Uterus (tissue), 2 donors: ENCODE data around the gene EML1.

ENCODE experiments used
- POLR2A ChIP-seq, 2 donors: fragments of 450-650 bp; IDR thresholded peaks; one replicate each; pipeline ENCODE4 v1.6.1; 2016; ENCODE audit warnings: antibody characterized with exemption in 2 of 2, mild to moderate bottlenecking in 1 of 2, moderate library complexity in 1 of 2
- TF ChIP-seq, protein P1 (sequence below), 4 experiments: fragments of 200-600 bp in 2 of 4; fragments of 450-650 bp in 2 of 4; sonication (generic) in 2 of 4; IDR thresholded peaks; one replicate each; pipeline ENCODE4 v1.5.1; 2016 to 2019; ENCODE audit warnings: antibody characterized with exemption in 4 of 4, mild to moderate bottlenecking in 2 of 4, moderate library complexity in 1 of 4

DNA sequence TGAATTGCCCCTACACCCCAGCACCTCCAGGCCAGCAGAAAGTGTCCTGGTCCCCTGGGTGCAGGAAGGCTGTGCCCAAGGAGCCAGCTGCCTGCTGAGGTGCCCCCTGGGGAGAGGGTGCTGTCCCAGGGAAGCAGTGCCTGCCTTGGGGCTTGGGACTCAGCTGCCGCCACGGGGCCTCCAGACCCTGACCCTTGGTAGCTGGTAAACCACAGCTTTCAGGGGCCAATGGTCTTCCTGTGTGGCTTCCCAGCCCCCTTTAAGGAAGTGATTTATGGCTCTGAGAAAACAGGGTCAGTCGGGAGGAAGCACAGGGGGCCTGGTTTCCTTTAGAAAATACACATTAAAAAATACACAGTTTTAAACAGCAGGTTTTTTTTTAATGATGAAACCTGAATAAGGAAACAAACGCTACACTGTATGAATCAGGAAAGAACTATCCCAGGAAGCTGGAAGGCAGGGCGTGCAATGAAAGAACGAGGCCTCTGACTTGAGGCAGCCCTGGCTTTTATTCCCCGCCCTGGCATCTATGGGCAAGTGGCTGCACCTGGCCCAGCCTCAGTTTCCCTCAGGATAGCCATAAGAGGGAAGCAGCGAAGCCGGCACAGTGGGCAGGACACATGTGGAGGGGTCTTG lies 40.6 kb upstream of the EML1 start:
- TF ChIP-seq, protein P1, sequence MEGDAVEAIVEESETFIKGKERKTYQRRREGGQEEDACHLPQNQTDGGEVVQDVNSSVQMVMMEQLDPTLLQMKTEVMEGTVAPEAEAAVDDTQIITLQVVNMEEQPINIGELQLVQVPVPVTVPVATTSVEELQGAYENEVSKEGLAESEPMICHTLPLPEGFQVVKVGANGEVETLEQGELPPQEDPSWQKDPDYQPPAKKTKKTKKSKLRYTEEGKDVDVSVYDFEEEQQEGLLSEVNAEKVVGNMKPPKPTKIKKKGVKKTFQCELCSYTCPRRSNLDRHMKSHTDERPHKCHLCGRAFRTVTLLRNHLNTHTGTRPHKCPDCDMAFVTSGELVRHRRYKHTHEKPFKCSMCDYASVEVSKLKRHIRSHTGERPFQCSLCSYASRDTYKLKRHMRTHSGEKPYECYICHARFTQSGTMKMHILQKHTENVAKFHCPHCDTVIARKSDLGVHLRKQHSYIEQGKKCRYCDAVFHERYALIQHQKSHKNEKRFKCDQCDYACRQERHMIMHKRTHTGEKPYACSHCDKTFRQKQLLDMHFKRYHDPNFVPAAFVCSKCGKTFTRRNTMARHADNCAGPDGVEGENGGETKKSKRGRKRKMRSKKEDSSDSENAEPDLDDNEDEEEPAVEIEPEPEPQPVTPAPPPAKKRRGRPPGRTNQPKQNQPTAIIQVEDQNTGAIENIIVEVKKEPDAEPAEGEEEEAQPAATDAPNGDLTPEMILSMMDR (IDR thresholded peaks at IDR 0.05): no peak
- TF ChIP-seq POLR2A (IDR thresholded peaks at IDR 0.05): no peak
